Liver (tissue), 3 donors: Measurements from ENCODE around the gene ZNF296.

Experiments used
- ATF3 ChIP-seq: IDR thresholded peaks from 2 replicates; pipeline ENCODE4 v1.6.1; 2016; ENCODE audit warnings: antibody characterized with exemption
- CTCF ChIP-seq: fragments of 150-350 bp; IDR thresholded peaks from 2 replicates; pipeline ENCODE4 v1.5.1; 2017; ENCODE audit warnings: improper control_type of control experiment, low read depth, low read length; ENCODE audit not compliant: missing input control
- GABPA ChIP-seq, 2 donors: IDR thresholded peaks in 1 of 2; conservative IDR thresholded peaks in 1 of 2; 2 replicates each; pipeline ENCODE4 v1.6.1; 2016; ENCODE audit warnings: antibody characterized with exemption in 2 of 2, mild to moderate bottlenecking in 1 of 2, moderate library complexity in 1 of 2
- JUND ChIP-seq, 2 donors: IDR thresholded peaks; 2 replicates each; pipeline ENCODE4 v1.6.1; 2016; ENCODE audit warnings: antibody characterized with exemption in 2 of 2
- MAX ChIP-seq: IDR thresholded peaks from 2 replicates; pipeline ENCODE4 v1.6.1; 2016; ENCODE audit warnings: antibody characterized with exemption
- NR2F2 ChIP-seq: IDR thresholded peaks from 2 replicates; pipeline ENCODE4 v1.6.1; 2016; ENCODE audit warnings: antibody characterized with exemption
- RAD21 ChIP-seq, 2 donors: IDR thresholded peaks; 2 replicates each; pipeline ENCODE4 v1.6.1; 2016; ENCODE audit warnings: antibody characterized with exemption in 2 of 2, mild to moderate bottlenecking in 2 of 2
- REST ChIP-seq: IDR thresholded peaks from 2 replicates; pipeline ENCODE4 v1.6.1; 2016; ENCODE audit warnings: antibody characterized with exemption, mild to moderate bottlenecking
- RXRA ChIP-seq, 2 donors: IDR thresholded peaks; 2 replicates each; pipeline ENCODE4 v1.6.1; 2017 to 2018; ENCODE audit warnings: antibody characterized with exemption in 2 of 2, mild to moderate bottlenecking in 1 of 2
- SP1 ChIP-seq: IDR thresholded peaks from 2 replicates; pipeline ENCODE4 v1.6.1; 2018; ENCODE audit warnings: antibody characterized with exemption, mild to moderate bottlenecking
- TAF1 ChIP-seq: conservative IDR thresholded peaks from 2 replicates; pipeline ENCODE4 v1.6.1; 2016; ENCODE audit warnings: antibody characterized with exemption, mild to moderate bottlenecking
- YY1 ChIP-seq: IDR thresholded peaks from 2 replicates; pipeline ENCODE4 v1.6.1; 2016; ENCODE audit warnings: antibody characterized with exemption, mild to moderate bottlenecking
- ZBTB33 ChIP-seq: IDR thresholded peaks from 2 replicates; pipeline ENCODE4 v1.6.1; 2016; ENCODE audit warnings: antibody characterized with exemption
- donor health status: healthy.
- donor health status: healthy.

- no peak for TF ChIP-seq CTCF
- no peak for TF ChIP-seq YY1
- TF ChIP-seq ATF3, result no peak
- TF ChIP-seq RAD21 (IDR thresholded peaks at IDR 0.05), result no peak
- TF ChIP-seq GABPA (IDR thresholded peaks at IDR 0.05 in 1 of 2, conservative IDR thresholded peaks at IDR 0.05 in 1 of 2), result no peak
- no peak for TF ChIP-seq MAX
- no peak for TF ChIP-seq REST
- TF ChIP-seq RXRA (IDR thresholded peaks at IDR 0.05), result no peak
- TF ChIP-seq JUND (IDR thresholded peaks at IDR 0.05), result no peak
- no peak for TF ChIP-seq ZBTB33
- no peak for TF ChIP-seq SP1
- no peak for TF ChIP-seq TAF1
- no peak for TF ChIP-seq NR2F2
These were observed 36.0 kb upstream of the ZNF296 start for GRCh38 chr19:45112111-45112827.
